ENCODE data around the gene TNK2.
"Not testable (repeated sequence)": the region's sequence is repeated elsewhere in the genome, so short reads cannot be mapped to it uniquely, and the experiment has no call there.

The TNK2 gene

GRCh38 chr3:195816276-195816913 is 92.0 kb downstream of the TNK2 start:
- not testable (repeated sequence) for DNase-seq

GRCh38 chr3:195815169-195815771 is 93.1 kb downstream of the TNK2 start:
- peak; percentile 14 for DNase-seq

- no peak for DNase-seq
These were observed 94.3 kb downstream of the TNK2 start for GRCh38 chr3:195813916-195814640.

Measured in stimulated activated CD4-positive, alpha-beta T cell treated with anti-CD3 and anti-CD28 coated beads, Interleukin-1b, Interleukin-23, amount 100 ng/mL, for 48 hours (primary cell).